ENCODE data around the gene IER3. TPM values are rescaled to one million over a fixed set of nuclear protein-coding genes. Genes with fewer than 3 reads are reported as not detected.

Gene IER3
- total and polyA plus RNA-seq, 2 of the 8 experiments (the other 6 are each of a cell fraction or from before 2014, with no cell fraction given), result 11.9 to 26.5 TPM

- no peak for TF ChIP-seq CHD7 (IDR thresholded peaks at IDR 0.05; ENCODE audit: insufficient replicate concordance, low read length)
- no peak for TF ChIP-seq ZNF274 (IDR thresholded peaks at IDR 0.05; ENCODE audit: borderline replicate concordance, extremely low read depth, low read length)
- TF ChIP-seq E2F6 (IDR thresholded peaks at IDR 0.05), result no peak
- TF ChIP-seq SRF (IDR thresholded peaks at IDR 0.05; ENCODE audit: low read depth, low read length), result no peak
- no peak for TF ChIP-seq RBBP5 (IDR thresholded peaks at IDR 0.05; ENCODE audit: borderline replicate concordance, low read depth, low read length)
- no peak for TF ChIP-seq YY1 (IDR thresholded peaks at IDR 0.05; ENCODE audit: low read depth, low read length)
- TF ChIP-seq MAX (IDR thresholded peaks at IDR 0.05), result no peak
Observed at GRCh38 chr6:30763155-30763617, 18.8 kb upstream of the IER3 start (continued).
